A549 (cell line): ENCODE measurements around the gene RASSF8. TPM values are rescaled to one million over a fixed set of nuclear protein-coding genes. Genes with fewer than 3 reads are reported as not detected.
A peak's percentile ranks its signal among the peaks of the same experiment; 100 is the strongest.

Experiments
- ATAC-seq, 2 experiments: fragments of 200-7000 bp in 1 of 2; fragments of >200 bp in 1 of 2; cut with Nextera tagmentation in 1 of 2; cut with Tn5 transposase in 1 of 2; 3 replicates each; pipeline versions ENCODE4 v1.8.0 to v1.9.1; 2018 to 2020; ENCODE audit warnings: mild to moderate bottlenecking in 1 of 2, moderate library complexity in 1 of 2
- CTCF ChIA-PET: fragments of 300-600 bp; sonication (Branson Sonifier 250); formaldehyde crosslinking; extraction: SDS; loops from one replicate; lab custom pipeline; 2021; ENCODE audit warnings: antibody characterized with exemption, inconsistent platforms; lab: Yijun Ruan, JAX
- POLR2A ChIA-PET: fragments of 350-600 bp; formaldehyde crosslinking; extraction: SDS; loops from one replicate; lab custom pipeline; 2021; ENCODE audit warnings: antibody characterized with exemption, inconsistent platforms; lab: Yijun Ruan, JAX
- DNase-seq, 2 experiments: peaks; one replicate each; pipeline versions ENCODE4 v3.0.0 to v3.0.0-alpha.2; 2011 to 2016; ENCODE audit warnings: low read depth in 1 of 2, low spot score in 1 of 2
- FAIRE-seq: peaks from 2 replicates; lab custom pipeline; 2011; peaks lifted over from hg19 to GRCh38; lab: Jason Lieb, UNC
- H3K27ac ChIP-seq, 2 experiments: fragments of >200 bp; sonication (Bioruptor Twin); formaldehyde crosslinking; 3 replicates each; pipeline ENCODE4 v1.5.1; 2016 to 2017
- H3K4me1 ChIP-seq: fragments of >200 bp; sonication (Bioruptor Twin); formaldehyde crosslinking; 3 replicates; pipeline ENCODE4 v1.6.1; 2016
- H3K4me2 ChIP-seq: fragments of >200 bp; sonication (Bioruptor Twin); formaldehyde crosslinking; 3 replicates; pipeline ENCODE4 v1.6.1; 2016
- H3K4me3 ChIP-seq: fragments of >200 bp; sonication (Bioruptor Twin); formaldehyde crosslinking; 3 replicates; pipeline ENCODE4 v1.5.1; 2016
- H3K9me3 ChIP-seq: fragments of >200 bp; sonication (Bioruptor Twin); formaldehyde crosslinking; 3 replicates; pipeline ENCODE4 v1.6.1; 2016
- BHLHE40 ChIP-seq: IDR thresholded peaks from 2 replicates; pipeline ENCODE4 v1.6.1; 2012; ENCODE audit warnings: low read depth, low read length, inconsistent platforms
- E2F6 ChIP-seq: IDR thresholded peaks from 2 replicates; pipeline ENCODE4 v1.6.1; 2012; ENCODE audit warnings: low read depth, borderline replicate concordance
- FOSB ChIP-seq: fragments of 250-450 bp; sonication (Bioruptor Pico); IDR thresholded peaks from 2 replicates; pipeline ENCODE4 v1.5.0; 2020; ENCODE audit warnings: mild to moderate bottlenecking, moderate library complexity
- HDAC2 ChIP-seq: fragments of 200-600 bp; sonication (generic); IDR thresholded peaks from 2 replicates; pipeline ENCODE4 v1.6.1; 2016
- JUNB ChIP-seq: fragments of >200 bp; sonication (Bioruptor Twin); formaldehyde crosslinking; IDR thresholded peaks from 2 replicates; pipeline ENCODE4 v1.6.1; 2016
- MAFK ChIP-seq: fragments of 450-650 bp; IDR thresholded peaks from 2 replicates; pipeline ENCODE4 v1.6.1; 2014; ENCODE audit not compliant: partially characterized antibody
- NFE2L2 ChIP-seq: fragments of 150-350 bp; conservative IDR thresholded peaks from 2 replicates; pipeline ENCODE4 v1.6.1; 2014; ENCODE audit warnings: low read length
- NR3C1 ChIP-seq: fragments of >200 bp; sonication (Bioruptor Twin); formaldehyde crosslinking; IDR thresholded peaks from 3 replicates; pipeline ENCODE4 v1.6.1; 2017
- PHF8 ChIP-seq: fragments of 200-600 bp; sonication (generic); IDR thresholded peaks from 2 replicates; pipeline ENCODE4 v1.6.1; 2016; ENCODE audit warnings: low read depth, mild to moderate bottlenecking, antibody characterized with exemption, moderate library complexity, borderline replicate concordance
- POLR2A ChIP-seq: IDR thresholded peaks from 2 replicates; pipeline ENCODE4 v1.6.1; 2012; ENCODE audit warnings: mild to moderate bottlenecking, low read length
- POLR2AphosphoS2 ChIP-seq: conservative IDR thresholded peaks from 2 replicates; pipeline ENCODE4 v1.6.1; 2012; ENCODE audit warnings: low read length, improper control_type of control experiment, inconsistent platforms
- RFX5 ChIP-seq: fragments of 450-650 bp; IDR thresholded peaks from 2 replicates; pipeline ENCODE4 v1.7.1; 2014; ENCODE audit warnings: antibody characterized with exemption, mild to moderate bottlenecking, moderate library complexity
- SMC3 ChIP-seq: fragments of >200 bp; sonication (Bioruptor Twin); formaldehyde crosslinking; IDR thresholded peaks from 3 replicates; pipeline ENCODE4 v1.6.1; 2018; ENCODE audit warnings: inconsistent platforms
- ZNF302 ChIP-seq: fragments of 250-450 bp; sonication (Bioruptor Pico); IDR thresholded peaks from 2 replicates; pipeline ENCODE4 v1.9.0; 2021; ENCODE audit warnings: inconsistent platforms, mild to moderate bottlenecking, moderate library complexity
- WGBS: methylation state at CpG from one replicate; pipeline ENCODE4 v1.1.6; 2017; ENCODE audit errors: missing lambda C conversion rate; 5-methylcytosine and 5-hydroxymethylcytosine counted together
- polyA plus RNA-seq, 4 experiments: library from polyadenylated mRNA; depleted of rRNA in 3 of 4; stranded (reverse); fragments of >200 nt; fragmentation: RNase III in 1 of 4; extraction: RNeasy Plus Mini Kit Qiagen cat#74134 plus additional on column Dnase treatment in 1 of 4; gene quantifications; 2 replicates in 3 of 4; 3 replicates in 1 of 4; pipeline ENCODE4 v1.2.3, GENCODE V29; 2011 to 2017
- TF ChIP-seq, protein P1 (sequence below): fragments of >200 bp; sonication (Bioruptor Twin); formaldehyde crosslinking; IDR thresholded peaks from 3 replicates; pipeline ENCODE4 v1.6.1; 2016
- TF ChIP-seq, protein P2 (sequence below): IDR thresholded peaks from 2 replicates; pipeline ENCODE4 v1.6.1; 2012

Gene RASSF8
- polyA plus RNA-seq, 2 of the 4 experiments (the other 2 are of a cell fraction), result 5.7 to 8.7 TPM

GRCh38 chr12:26032290-26032689, 73.8 kb downstream of the RASSF8 start:
- no peak for DNase-seq
- no peak overlapping the region for H3K4me2 ChIP-seq
- FAIRE-seq, result no peak
- H3K4me3 ChIP-seq, result no peak overlapping the region
- ATAC-seq, result no peak
- ChIA-PET POLR2A (no interaction called here), CTCF (interaction anchor here (0.6 to 1.8 kb wide), 5 partner anchors 12 to 596 kb away, joined by 3 to 10 read pairs (median 4); partner anchors contain the start of gene RASSF8)
- no peak overlapping the region for H3K27ac ChIP-seq
- 80% methylated on average over 1 of the region's 1 CpG for WGBS
- H3K9me3 ChIP-seq, result no peaks in the 10 kb centered on the region
- H3K4me1 ChIP-seq, result peaks cover 17% of the 10 kb centered on the region; the same call in 2 of the 3 replicates
- no peak for TF ChIP-seq POLR2AphosphoS2
- TF ChIP-seq POLR2A, result no peak
- TF ChIP-seq ZNF302 (CRISPR knock-in tag), result no peak
- TF ChIP-seq, protein P1, sequence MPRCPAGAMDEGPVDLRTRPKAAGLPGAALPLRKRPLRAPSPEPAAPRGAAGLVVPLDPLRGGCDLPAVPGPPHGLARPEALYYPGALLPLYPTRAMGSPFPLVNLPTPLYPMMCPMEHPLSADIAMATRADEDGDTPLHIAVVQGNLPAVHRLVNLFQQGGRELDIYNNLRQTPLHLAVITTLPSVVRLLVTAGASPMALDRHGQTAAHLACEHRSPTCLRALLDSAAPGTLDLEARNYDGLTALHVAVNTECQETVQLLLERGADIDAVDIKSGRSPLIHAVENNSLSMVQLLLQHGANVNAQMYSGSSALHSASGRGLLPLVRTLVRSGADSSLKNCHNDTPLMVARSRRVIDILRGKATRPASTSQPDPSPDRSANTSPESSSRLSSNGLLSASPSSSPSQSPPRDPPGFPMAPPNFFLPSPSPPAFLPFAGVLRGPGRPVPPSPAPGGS, result no peak
- no peak for TF ChIP-seq SMC3
- no peak for TF ChIP-seq NR3C1
- no peak for TF ChIP-seq HDAC2
- no peak for TF ChIP-seq BHLHE40
- no peak for TF ChIP-seq FOSB
- TF ChIP-seq, protein P2, sequence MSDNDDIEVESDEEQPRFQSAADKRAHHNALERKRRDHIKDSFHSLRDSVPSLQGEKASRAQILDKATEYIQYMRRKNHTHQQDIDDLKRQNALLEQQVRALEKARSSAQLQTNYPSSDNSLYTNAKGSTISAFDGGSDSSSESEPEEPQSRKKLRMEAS, result no peak
- no peak for TF ChIP-seq PHF8
- TF ChIP-seq JUNB, result no peak
- no peak for TF ChIP-seq RFX5

DNA sequence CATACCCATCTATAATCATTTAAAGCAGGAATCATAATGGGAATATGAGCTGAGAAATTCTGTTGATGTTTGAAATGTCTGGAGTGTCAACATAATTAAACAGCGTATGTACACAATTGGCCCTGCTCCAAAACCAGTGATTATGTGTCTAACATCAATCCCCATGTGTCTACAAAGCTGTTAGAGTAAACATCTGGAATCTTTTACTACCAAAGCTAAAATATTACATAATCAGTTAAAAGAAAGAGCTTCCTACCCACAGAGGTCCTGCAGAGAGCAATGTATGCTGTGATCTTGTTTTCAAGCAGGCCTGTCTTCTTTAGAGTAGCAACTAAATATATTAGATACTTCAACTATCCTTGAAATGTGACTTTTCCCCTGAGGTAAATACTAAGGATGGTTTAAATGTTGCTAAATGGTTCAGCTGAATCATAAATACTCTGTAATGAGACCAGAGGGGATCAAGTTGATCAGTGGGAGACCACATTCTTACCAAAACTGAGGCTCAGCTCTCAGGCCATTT, 74.3 kb downstream of the RASSF8 start:
- POLR2A ChIA-PET, result no interaction called here
- no peak for DNase-seq
- Histone ChIP-seq H3K4me2 (no peak overlapping the region), H3K4me1 (peaks cover 17% of the 10 kb centered on the region; the same call in 2 of the 3 replicates), H3K4me3 (no peak overlapping the region), H3K27ac (no peak overlapping the region), H3K9me3 (no peaks in the 10 kb centered on the region)
- FAIRE-seq, result no peak
- CTCF ChIA-PET, result interaction anchor here (0.6 to 1.8 kb wide), 6 partner anchors 12 to 701 kb away, joined by 3 to 10 read pairs (median 4); partner anchors contain the start of gene RASSF8
- WGBS, result 63% methylated on average over 1 of the region's 1 CpG
- no peak for ATAC-seq
- TF ChIP-seq, protein P1, result no peak
- TF ChIP-seq E2F6, result no peak

- Histone ChIP-seq H3K4me3 (no peak overlapping the region), H3K4me2 (no peak overlapping the region), H3K4me1 (peaks cover 17% of the 10 kb centered on the region; the same call in 2 of the 3 replicates), H3K9me3 (no peaks in the 10 kb centered on the region), H3K27ac (no peak overlapping the region)
- ChIA-PET POLR2A (no interaction called here), CTCF (interaction anchor here (1.1 kb wide), 1 partner anchor 598 kb away, joined by 6 read pairs; no protein-coding TSS in a partner anchor)
- no peak for ATAC-seq
- TF ChIP-seq NFE2L2 (0 out of 2 replicates have a peak, but pooled peaks have one; percentile 32), MAFK (peak; percentile 35), PHF8 (no peak)
- FAIRE-seq, result no peak
- WGBS, result 86% methylated on average over 5 of the region's 5 CpGs
- no peak for DNase-seq
These were observed 76.1 kb downstream of the RASSF8 start for GRCh38 chr12:26034371-26035142.
